IPS-18c (cell line): Measurements from ENCODE around the gene NBPF20.
"Not testable (repeated sequence)": the region's sequence is repeated elsewhere in the genome, so short reads cannot be mapped to it uniquely, and the experiment has no call there.

Experiments
- H3K4me3 ChIP-seq: 2 replicates; pipeline ENCODE4 v1.7.0; 2013; ENCODE audit warnings: low read depth, mild to moderate bottlenecking, low read length, moderate library complexity; ENCODE audit not compliant: insufficient read depth
- H3K9me3 ChIP-seq: one replicate; pipeline ENCODE4 v1.6.1; 2013; ENCODE audit warnings: mild to moderate bottlenecking, low read length, moderate library complexity; ENCODE audit not compliant: control insufficient read depth, insufficient read depth

Gene NBPF20

GRCh38 chr1:145442340-145442739 is 16.9 kb upstream of the NBPF20 start:
- not testable (repeated sequence) for H3K9me3 ChIP-seq, H3K4me3 ChIP-seq

GRCh38 chr1:145431363-145432256 is 6.2 kb upstream of the NBPF20 start:
- peak overlapping the region; percentile 38 for H3K4me3 ChIP-seq
- not testable (repeated sequence) for H3K9me3 ChIP-seq

- not testable (repeated sequence) for H3K9me3 ChIP-seq, H3K4me3 ChIP-seq
Observed at GRCh38 chr1:145430830-145431229, 5.4 kb upstream of the NBPF20 start.

- not testable (repeated sequence) for H3K4me3 ChIP-seq, H3K9me3 ChIP-seq
Observed at GRCh38 chr1:145429329-145429728, 3.9 kb upstream of the NBPF20 start.

GRCh38 chr1:145424612-145425435 is 579 bp downstream of the NBPF20 start:
- H3K4me3 ChIP-seq = peak overlapping the region; percentile 55; the same call in 1 of the 2 replicates
- not testable (repeated sequence) for H3K9me3 ChIP-seq

GRCh38 chr1:145415149-145415548 is 10.3 kb downstream of the NBPF20 start:
- not testable (repeated sequence) for H3K9me3 ChIP-seq, H3K4me3 ChIP-seq

- H3K4me3 ChIP-seq, H3K9me3 ChIP-seq: not testable (repeated sequence)
Observed at GRCh38 chr1:145407266-145407665, 18.1 kb downstream of the NBPF20 start.

GRCh38 chr1:145404949-145405348 is 20.5 kb downstream of the NBPF20 start:
- not testable (repeated sequence) for H3K4me3 ChIP-seq, H3K9me3 ChIP-seq

GRCh38 chr1:145400701-145401100 is 24.7 kb downstream of the NBPF20 start:
- not testable (repeated sequence) for H3K9me3 ChIP-seq, H3K4me3 ChIP-seq
